ENCODE measurements around the gene KIAA1586. TPM values are rescaled to one million over a fixed set of nuclear protein-coding genes. Genes with fewer than 3 reads are reported as not detected.

Gene KIAA1586
- total and polyA plus RNA-seq, 2 donors (not counting 3 experiments of a cell fraction or from before 2014, with no cell fraction given): 1.7 to 14.0 TPM

GRCh38 chr6:57069228-57069627 is 22.7 kb downstream of the KIAA1586 start:
- Histone ChIP-seq H3K9ac (replicated peaks; ENCODE audit: extremely low read depth, insufficient read depth, low read length) (no peak overlapping the region), H3K4me1 (ENCODE audit: control insufficient read depth, extremely low read depth, insufficient read depth, low read length) (no peaks in the 10 kb centered on the region), H3K36me3 (ENCODE audit: control insufficient read depth in 2 of 2, extremely low read depth in 1 of 2, insufficient read depth in 2 of 2, low read length in 2 of 2) (no peaks in the 10 kb centered on the region), H3K4me2 (ENCODE audit: insufficient read depth, low read length) (no peak overlapping the region), H2AFZ (ENCODE audit: low read depth, low read length) (no peak overlapping the region), H4K20me1 (replicated peaks; ENCODE audit: control insufficient read depth, extremely low read depth, insufficient read depth, low read length) (no peaks in the 10 kb centered on the region), H3K27ac (ENCODE audit: insufficient read depth, low read depth, low read length) (no peak overlapping the region), H3K4me3 (replicated peaks in 1 of 3; ENCODE audit: insufficient read depth in 1 of 3, low read depth in 1 of 3, low read length in 3 of 3) (no peak overlapping the region), H3K9me3 (replicated peaks; ENCODE audit: control insufficient read depth, insufficient read depth, low read length) (no peaks in the 10 kb centered on the region), H3K9me1 (replicated peaks; ENCODE audit: control insufficient read depth, extremely low read depth, insufficient read depth, low read length) (no peaks in the 10 kb centered on the region), H3K79me2 (ENCODE audit: control insufficient read depth, insufficient read depth, low read length) (no peaks in the 10 kb centered on the region), H3K27me3 (ENCODE audit: control insufficient read depth in 2 of 2, insufficient read depth in 2 of 2, low read length in 2 of 2) (no peaks in the 10 kb centered on the region)
- intact Hi-C loops (cut with micrococcal nuclease) (no loop called here), dilution Hi-C loops (cut with MboI; ENCODE audit: extremely low pct_ligation_motif_present, low sequenced_read_pairs) (no loop called here)
- ChIA-PET POLR2A (no interaction called here), CTCF (no interaction called here)
- FAIRE-seq (no peak), DNase-seq (ENCODE audit: low read depth, low spot score) (no peak)
- no peak for TF ChIP-seq MAX (IDR thresholded peaks at IDR 0.05; ENCODE audit: insufficient read depth, insufficient read length)
- TF ChIP-seq CTCF (IDR thresholded peaks at IDR 0.05; ENCODE audit: extremely low read depth in 1 of 2, insufficient read depth in 1 of 2, low read depth in 1 of 2, low read length in 2 of 2): no peak
- no peak for TF ChIP-seq GATA2 (IDR thresholded peaks at IDR 0.05; ENCODE audit: insufficient read depth, insufficient read length, low read depth, low read length)
- TF ChIP-seq POLR2A (IDR thresholded peaks at IDR 0.05; ENCODE audit: low read depth, low read length): no peak
- no peak for TF ChIP-seq JUN (IDR thresholded peaks at IDR 0.05; ENCODE audit: borderline replicate concordance, insufficient read depth, insufficient read length, low read depth)
- no peak for TF ChIP-seq MYC (IDR thresholded peaks at IDR 0.05; ENCODE audit: low read depth, low read length)
- no peak for TF ChIP-seq FOS (IDR thresholded peaks at IDR 0.05; ENCODE audit: borderline replicate concordance, insufficient read depth, low read length)
- no peak for TF ChIP-seq EZH2 (IDR thresholded peaks at IDR 0.05; ENCODE audit: borderline replicate concordance, low read depth, low read length, severe bottlenecking)
- no peak for TF ChIP-seq POLR2AphosphoS5 (IDR thresholded peaks at IDR 0.05; ENCODE audit: insufficient read depth, low read depth, low read length)
- BruUV-seq (replicated peaks): no TSS peak

Data from endothelial cell of umbilical vein (primary cell).